Stimulated activated CD4-positive, alpha-beta T cell treated with anti-CD3 and anti-CD28 coated beads, Interleukin-1b, Interleukin-23, amount 100 ng/mL, for 48 hours (primary cell): Measurements from ENCODE around the gene HPS5.

Experiments used
- DNase-seq: peaks from one replicate; pipeline ENCODE4 v3.0.0-alpha.2; 2020

Gene HPS5

GRCh38 chr11:18230859-18231258, 91.1 kb downstream of the HPS5 start:
- DNase-seq = no peak

- DNase-seq = no peak
These were observed 92.4 kb downstream of the HPS5 start for GRCh38 chr11:18229501-18229900.
